Breast epithelium (tissue), 3 donors: ENCODE measurements around the gene RNF151.

Source experiments
- POLR2A ChIP-seq: fragments of 450-650 bp; IDR thresholded peaks from one replicate; pipeline ENCODE4 v1.6.1; 2016; ENCODE audit warnings: antibody characterized with exemption, mild to moderate bottlenecking, moderate library complexity
- TF ChIP-seq, protein P1 (sequence below), 3 donors: fragments of 450-650 bp; IDR thresholded peaks; one replicate each; pipeline ENCODE4 v1.5.1; 2016 to 2017; ENCODE audit warnings: antibody characterized with exemption in 3 of 3, mild to moderate bottlenecking in 3 of 3, moderate library complexity in 3 of 3

DNA sequence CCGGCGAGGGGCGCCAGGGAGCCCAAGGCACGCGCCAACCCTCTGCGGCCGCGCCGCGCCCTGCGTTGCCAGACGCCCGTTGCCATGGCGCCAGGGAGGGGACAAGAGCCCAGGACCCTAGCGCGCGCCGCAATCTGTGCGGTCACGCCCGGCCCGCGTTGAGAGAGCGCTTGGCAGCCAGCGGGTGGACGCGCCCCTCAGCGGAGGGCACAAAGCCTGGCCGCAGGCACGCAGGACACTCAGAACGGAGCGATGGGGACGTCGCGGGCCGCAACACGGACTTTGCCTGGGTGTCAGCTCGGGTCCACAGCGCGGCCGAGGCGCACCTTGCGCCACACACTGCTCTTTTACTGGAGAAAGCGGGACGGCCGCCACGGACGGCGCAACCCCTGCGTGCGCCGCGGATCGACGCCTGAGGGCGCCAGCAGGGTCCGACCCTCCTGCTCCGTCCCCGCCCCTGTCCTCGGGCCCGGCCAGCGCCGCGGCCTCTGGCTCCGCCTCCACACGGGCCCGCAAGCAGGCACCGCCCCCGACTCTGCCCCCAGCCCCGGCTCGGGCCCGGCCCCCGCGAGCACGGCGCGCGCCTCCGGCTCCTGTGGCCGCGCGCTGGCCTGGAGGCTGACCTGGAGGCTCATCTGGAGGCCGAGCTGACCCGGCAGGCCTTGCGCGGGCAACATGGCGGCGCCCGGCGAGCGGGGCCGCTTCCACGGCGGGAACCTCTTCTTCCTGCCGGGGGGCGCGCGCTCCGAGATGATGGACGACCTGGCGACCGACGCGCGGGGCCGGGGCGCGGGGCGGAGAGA lies 17.1 kb downstream of the RNF151 start, which contains the start of gene GFER:
- TF ChIP-seq, protein P1, sequence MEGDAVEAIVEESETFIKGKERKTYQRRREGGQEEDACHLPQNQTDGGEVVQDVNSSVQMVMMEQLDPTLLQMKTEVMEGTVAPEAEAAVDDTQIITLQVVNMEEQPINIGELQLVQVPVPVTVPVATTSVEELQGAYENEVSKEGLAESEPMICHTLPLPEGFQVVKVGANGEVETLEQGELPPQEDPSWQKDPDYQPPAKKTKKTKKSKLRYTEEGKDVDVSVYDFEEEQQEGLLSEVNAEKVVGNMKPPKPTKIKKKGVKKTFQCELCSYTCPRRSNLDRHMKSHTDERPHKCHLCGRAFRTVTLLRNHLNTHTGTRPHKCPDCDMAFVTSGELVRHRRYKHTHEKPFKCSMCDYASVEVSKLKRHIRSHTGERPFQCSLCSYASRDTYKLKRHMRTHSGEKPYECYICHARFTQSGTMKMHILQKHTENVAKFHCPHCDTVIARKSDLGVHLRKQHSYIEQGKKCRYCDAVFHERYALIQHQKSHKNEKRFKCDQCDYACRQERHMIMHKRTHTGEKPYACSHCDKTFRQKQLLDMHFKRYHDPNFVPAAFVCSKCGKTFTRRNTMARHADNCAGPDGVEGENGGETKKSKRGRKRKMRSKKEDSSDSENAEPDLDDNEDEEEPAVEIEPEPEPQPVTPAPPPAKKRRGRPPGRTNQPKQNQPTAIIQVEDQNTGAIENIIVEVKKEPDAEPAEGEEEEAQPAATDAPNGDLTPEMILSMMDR (IDR thresholded peaks at IDR 0.05), result no peak
- TF ChIP-seq POLR2A, result no peak
